NCI-H524 treated with DMSO at 0.1 percent for 48 hours (cell line): ENCODE measurements around the gene CXCL16.
"Not testable (repeated sequence)": the region's sequence is repeated elsewhere in the genome, so short reads cannot be mapped to it uniquely, and the experiment has no call there.

Experiments used
- DNase-seq: peaks from one replicate; lab custom pipeline; 2025; lab: John Stamatoyannopoulos, UW

CXCL16 gene

DNA sequence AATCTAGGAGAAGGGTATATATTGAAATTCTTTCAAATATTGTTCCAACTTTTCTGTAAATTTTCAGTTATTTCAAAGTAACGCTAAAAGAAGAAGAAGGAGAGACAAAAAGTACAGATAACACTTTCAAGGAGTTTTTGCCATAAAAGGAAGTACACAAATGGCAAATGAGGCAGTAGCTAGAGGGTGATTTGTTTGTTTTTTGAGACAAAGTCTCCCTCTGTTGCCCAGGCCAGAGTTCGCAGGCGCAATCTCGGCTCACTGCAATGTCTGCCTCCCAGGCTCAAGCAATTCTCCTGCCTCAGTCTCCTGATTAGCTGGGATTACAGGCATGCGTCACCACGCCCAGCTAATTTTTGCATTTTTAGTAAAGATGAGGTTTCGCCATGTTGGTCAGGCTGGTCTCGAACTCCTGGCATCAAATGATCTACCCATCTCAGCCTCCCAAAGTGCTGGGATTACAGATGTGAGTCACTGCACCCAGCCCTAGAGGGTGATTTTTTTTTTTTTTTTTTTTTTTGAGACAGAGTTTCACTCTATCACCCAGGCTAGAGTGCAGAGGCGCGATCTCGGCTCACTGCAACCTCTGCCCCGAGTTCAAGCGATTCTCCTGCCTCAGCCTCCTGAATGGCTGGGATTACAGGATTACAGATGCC lies 40.2 kb downstream of the CXCL16 start:
- not testable (repeated sequence) for DNase-seq

DNA sequence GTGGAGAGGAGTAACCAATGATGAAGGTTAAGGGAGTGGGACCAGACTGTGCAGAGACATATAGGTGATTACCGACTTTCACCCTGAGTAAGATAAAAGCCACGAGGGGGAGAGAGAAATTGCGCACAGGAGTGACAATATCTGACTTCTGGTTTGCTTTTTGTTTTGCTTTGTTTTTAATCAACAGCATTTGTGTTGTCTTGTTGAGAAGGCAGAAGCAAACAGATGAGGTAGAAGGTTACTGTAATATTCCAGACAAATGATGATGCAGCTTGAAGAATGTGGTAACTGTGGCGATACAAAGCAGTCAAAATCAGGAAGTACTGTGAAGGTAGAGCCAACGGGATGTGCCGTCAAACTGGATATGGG lies 43.3 kb downstream of the CXCL16 start:
- DNase-seq: no peak

DNA sequence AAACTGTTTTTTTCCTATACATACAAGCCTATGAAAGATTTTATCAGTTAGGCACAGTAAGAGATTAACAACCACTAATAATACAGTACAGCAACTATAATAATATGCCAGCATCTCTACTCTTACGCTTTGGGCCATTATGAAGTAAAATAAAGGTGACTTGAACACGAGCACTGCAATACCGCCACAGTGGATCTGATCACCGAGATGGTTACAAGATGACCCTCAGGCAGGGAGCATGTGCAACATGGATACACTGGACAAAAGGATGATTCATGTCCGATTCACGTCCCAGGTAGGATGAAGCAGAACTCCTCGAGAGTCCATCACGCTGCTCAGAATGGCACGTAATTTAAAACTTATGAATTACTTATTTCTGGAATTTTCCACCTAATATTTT lies 46.3 kb downstream of the CXCL16 start:
- no peak for DNase-seq

DNA sequence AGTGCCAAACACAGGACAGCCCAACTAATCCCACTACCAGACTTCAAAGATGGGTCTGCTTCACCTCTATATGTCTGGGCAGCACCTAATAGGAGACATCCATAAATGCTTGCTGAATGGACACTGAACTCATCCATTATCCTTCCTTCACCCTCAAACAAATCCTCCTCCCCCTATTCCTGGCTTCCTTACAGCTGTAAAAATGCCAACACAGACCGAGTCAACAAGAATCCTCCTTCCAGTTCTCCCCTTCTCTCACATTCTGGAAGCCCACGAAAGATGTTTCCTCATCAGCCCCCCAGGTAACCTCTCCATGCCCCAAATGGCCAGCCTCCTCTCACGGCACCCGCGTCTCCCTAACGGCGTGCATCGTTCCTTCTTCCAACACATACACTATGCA lies 48.0 kb downstream of the CXCL16 start:
- no peak for DNase-seq

DNA sequence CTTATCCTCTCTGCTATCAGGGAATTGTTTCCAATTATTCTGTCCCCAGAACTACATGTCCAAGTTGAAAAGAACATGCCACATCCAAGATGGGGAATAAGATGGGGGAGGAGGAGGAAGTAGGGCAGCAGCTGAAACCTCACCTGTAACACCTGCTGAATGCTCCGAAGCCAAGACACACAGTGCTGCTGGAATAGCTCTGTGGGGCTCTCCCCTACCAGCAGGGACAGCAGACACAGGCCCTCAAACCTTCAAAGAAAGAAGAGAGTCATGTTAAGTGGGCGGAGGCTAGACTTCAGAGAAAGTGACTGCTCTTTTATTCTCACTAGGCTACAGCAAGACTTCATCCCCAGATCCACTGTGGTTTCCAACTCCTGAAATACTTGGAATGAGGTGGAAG lies 49.0 kb downstream of the CXCL16 start:
- no peak for DNase-seq

DNA sequence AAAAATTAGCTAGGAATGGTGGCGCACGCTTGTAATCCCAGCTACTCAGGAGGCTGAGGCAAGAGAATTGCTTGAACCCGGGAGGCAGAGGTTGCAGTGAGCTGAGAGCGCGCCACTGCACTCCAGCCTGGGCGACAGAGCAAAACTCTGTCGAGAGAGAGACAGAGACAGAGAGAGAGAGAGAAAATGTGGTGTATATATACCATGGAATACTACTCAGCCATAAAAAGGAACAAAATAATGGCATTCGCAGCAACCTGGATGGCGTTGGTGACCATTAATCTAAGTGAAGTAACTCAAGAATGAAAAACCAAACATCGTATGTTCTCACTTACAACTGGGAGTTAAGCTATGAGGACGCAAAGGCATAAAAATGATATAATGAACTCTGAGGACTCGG lies 49.9 kb downstream of the CXCL16 start:
- DNase-seq: not testable (repeated sequence)

DNA sequence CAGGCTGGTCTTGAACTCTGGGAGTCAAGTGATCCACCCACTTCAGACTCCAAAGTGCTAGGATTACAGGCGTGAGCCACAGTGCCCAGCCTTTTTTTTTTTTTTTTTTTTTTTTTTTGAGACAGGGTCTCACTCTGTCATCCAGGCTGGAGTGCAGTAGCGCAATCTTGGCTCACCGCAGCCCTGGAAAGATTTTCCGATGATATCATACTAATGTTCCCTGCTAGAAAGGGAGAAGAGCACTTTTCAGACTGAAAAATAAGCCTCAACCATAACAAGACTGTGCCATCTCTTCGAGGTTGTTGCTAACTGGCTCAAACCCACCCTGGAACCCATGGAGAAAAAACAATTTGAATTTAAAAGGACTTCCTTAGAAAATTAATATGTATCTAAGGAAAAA lies 56.0 kb downstream of the CXCL16 start:
- not testable (repeated sequence) for DNase-seq
